Left lung (tissue), 10 donors: ENCODE data around the gene SDCBP2. TPM values are rescaled to one million over a fixed set of nuclear protein-coding genes. Genes with fewer than 3 reads are reported as not detected.

ENCODE experiments used
- ATAC-seq: fragments of 200-7000 bp; cut with Tn5 transposase; one replicate; pipeline ENCODE4 v1.9.1; 2020; ENCODE audit warnings: moderate library complexity
- DNase-seq, 4 donors: peaks; one replicate each; pipeline ENCODE4 v3.0.0-alpha.2; 2013 to 2020
- H3K27ac ChIP-seq, 2 donors: fragments of 200-600 bp; sonication (generic) in 1 of 2; one replicate each; pipeline versions ENCODE4 v1.5.0 to v1.8.0; 2020 to 2021
- H3K27me3 ChIP-seq, 2 donors: fragments of 200-600 bp; sonication (generic) in 1 of 2; one replicate each; pipeline versions ENCODE4 v1.5.0 to v1.8.0; 2020 to 2021
- H3K36me3 ChIP-seq, 2 donors: fragments of 200-600 bp; sonication (generic) in 1 of 2; one replicate each; pipeline versions ENCODE4 v1.5.0 to v1.8.0; 2020 to 2021
- H3K4me1 ChIP-seq, 2 donors: fragments of 200-600 bp; one replicate each; pipeline ENCODE4 v1.8.0; 2021
- H3K4me3 ChIP-seq, 2 donors: fragments of 200-600 bp; sonication (generic) in 1 of 2; one replicate each; pipeline versions ENCODE4 v1.5.0 to v1.8.0; 2020 to 2021; ENCODE audit warnings: mild to moderate bottlenecking in 1 of 2
- H3K9me3 ChIP-seq, 2 donors: fragments of 200-600 bp; sonication (generic) in 1 of 2; one replicate each; pipeline versions ENCODE4 v1.5.0 to v1.8.0; 2020 to 2021
- intact Hi-C, 2 donors: fragments of 100-400 bp; cut with DNase I; formaldehyde crosslinking; loops; one replicate each; pipeline versions ENCODE4 v1.11.2 to v1.14.2; 2022
- polyA plus RNA-seq, 6 donors: library from polyadenylated mRNA; unstranded; fragments of 120-200 nt; gene quantifications; one replicate each; pipeline ENCODE4 v1.2.1, GENCODE V29; 2013; ENCODE audit not compliant: insufficient read length in 6 of 6
- total RNA-seq, 2 donors: library from RNA; stranded (reverse); fragmentation: NEBNext Ultra II Directional; extraction: Animal tissue kit (Norgen Biotek cat#: 25700); gene quantifications; one replicate each; pipeline ENCODE4 v1.2.1, GENCODE V29; 2021
- TF ChIP-seq, protein P1 (sequence below), 2 donors: fragments of 200-600 bp; sonication (generic) in 1 of 2; IDR thresholded peaks; one replicate each; pipeline versions ENCODE4 v1.5.0 to v1.8.0; 2021; ENCODE audit warnings: antibody characterized with exemption in 2 of 2
- donor health status: DM: no; HTN: yes; CAD: no.
- donor health status: DM: no; HTN: no; CAD: no.

SDCBP2 gene
- total and polyA plus RNA-seq, 8 donors, result 1.8 to 21.5 (median 3.1) TPM

GRCh38 chr20:1360094-1360846, 31.3 kb upstream of the SDCBP2 start:
- peaks cover 0 to 20% of the 10 kb centered on the region in 2 donors for H3K4me1 ChIP-seq

GRCh38 chr20:1357921-1358671, 29.2 kb upstream of the SDCBP2 start:
- Histone ChIP-seq H3K4me3 (no peak overlapping the region), H3K9me3 (no peaks in the 10 kb centered on the region), H3K27me3 (no peaks in the 10 kb centered on the region), H3K27ac (no peak overlapping the region), H3K4me1 (peaks cover 0 to under 1% of the 10 kb centered on the region in 2 donors), H3K36me3 (peaks cover 0 to 48% of the 10 kb centered on the region in 2 donors)
- DNase-seq (no peak), ATAC-seq (no peak)
- intact Hi-C loops, result no loop called here
- TF ChIP-seq, protein P1, sequence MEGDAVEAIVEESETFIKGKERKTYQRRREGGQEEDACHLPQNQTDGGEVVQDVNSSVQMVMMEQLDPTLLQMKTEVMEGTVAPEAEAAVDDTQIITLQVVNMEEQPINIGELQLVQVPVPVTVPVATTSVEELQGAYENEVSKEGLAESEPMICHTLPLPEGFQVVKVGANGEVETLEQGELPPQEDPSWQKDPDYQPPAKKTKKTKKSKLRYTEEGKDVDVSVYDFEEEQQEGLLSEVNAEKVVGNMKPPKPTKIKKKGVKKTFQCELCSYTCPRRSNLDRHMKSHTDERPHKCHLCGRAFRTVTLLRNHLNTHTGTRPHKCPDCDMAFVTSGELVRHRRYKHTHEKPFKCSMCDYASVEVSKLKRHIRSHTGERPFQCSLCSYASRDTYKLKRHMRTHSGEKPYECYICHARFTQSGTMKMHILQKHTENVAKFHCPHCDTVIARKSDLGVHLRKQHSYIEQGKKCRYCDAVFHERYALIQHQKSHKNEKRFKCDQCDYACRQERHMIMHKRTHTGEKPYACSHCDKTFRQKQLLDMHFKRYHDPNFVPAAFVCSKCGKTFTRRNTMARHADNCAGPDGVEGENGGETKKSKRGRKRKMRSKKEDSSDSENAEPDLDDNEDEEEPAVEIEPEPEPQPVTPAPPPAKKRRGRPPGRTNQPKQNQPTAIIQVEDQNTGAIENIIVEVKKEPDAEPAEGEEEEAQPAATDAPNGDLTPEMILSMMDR (IDR thresholded peaks at IDR 0.05), result no peak

More at GRCh38 chr20:1360094-1360846, 31.3 kb upstream of the SDCBP2 start:
- Histone ChIP-seq H3K27me3 (no peaks in the 10 kb centered on the region), H3K36me3 (peaks cover 0 to 35% of the 10 kb centered on the region in 2 donors), H3K27ac (no peak overlapping the region), H3K4me3 (no peak overlapping the region), H3K9me3 (no peaks in the 10 kb centered on the region)
- TF ChIP-seq, protein P1 (IDR thresholded peaks at IDR 0.05), result peak in 1 of 2 donors; percentile 10
- DNase-seq (no peak), ATAC-seq (no peak)
- intact Hi-C loops, result no loop called here

DNA sequence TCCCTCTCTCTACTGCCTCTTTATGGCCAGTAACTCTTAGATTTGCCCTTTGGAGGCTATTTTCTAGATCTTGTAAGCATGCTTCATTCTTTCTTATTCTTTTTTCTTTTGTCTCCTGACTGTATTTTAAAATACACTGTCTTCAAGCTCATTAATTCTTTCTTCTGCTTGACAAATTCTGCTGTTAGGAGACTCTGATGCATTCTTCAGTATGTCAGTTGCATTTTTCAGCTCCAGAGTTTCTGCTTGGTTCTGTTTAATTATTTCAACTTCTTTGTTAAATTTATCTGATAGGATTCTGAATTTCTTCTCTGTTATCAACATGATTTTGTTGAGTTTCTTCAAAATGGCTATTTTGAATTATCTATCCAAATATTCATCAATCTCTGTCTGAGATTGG, 25.0 kb upstream of the SDCBP2 start:
- Histone ChIP-seq H3K27ac (no peak overlapping the region), H3K36me3 (peaks cover 0 to 23% of the 10 kb centered on the region in 2 donors), H3K4me3 (no peak overlapping the region), H3K9me3 (peaks cover 0 to 8% of the 10 kb centered on the region in 2 donors), H3K27me3 (no peaks in the 10 kb centered on the region), H3K4me1 (no peaks in the 10 kb centered on the region)
- no peak for ATAC-seq
- intact Hi-C loops, result no loop called here
- TF ChIP-seq, protein P1 (IDR thresholded peaks at IDR 0.05), result no peak
- DNase-seq, result no peak

- Histone ChIP-seq H3K9me3 (peaks cover 0 to 19% of the 10 kb centered on the region in 2 donors), H3K4me3 (no peak overlapping the region), H3K27me3 (no peaks in the 10 kb centered on the region), H3K4me1 (no peaks in the 10 kb centered on the region), H3K36me3 (no peaks in the 10 kb centered on the region), H3K27ac (no peak overlapping the region)
- intact Hi-C loops, result no loop called here
- ATAC-seq (no peak), DNase-seq (no peak)
- TF ChIP-seq, protein P1 (IDR thresholded peaks at IDR 0.05), result no peak
These were observed 17.5 kb upstream of the SDCBP2 start for GRCh38 chr20:1346315-1346969.

GRCh38 chr20:1345756-1346093, 16.8 kb upstream of the SDCBP2 start:
- intact Hi-C loops, result no loop called here
- Histone ChIP-seq H3K4me1 (no peaks in the 10 kb centered on the region), H3K27me3 (no peaks in the 10 kb centered on the region), H3K9me3 (peaks cover 0 to 19% of the 10 kb centered on the region in 2 donors), H3K4me3 (no peak overlapping the region), H3K36me3 (no peaks in the 10 kb centered on the region), H3K27ac (no peak overlapping the region)
- DNase-seq (no peak), ATAC-seq (no peak)
- TF ChIP-seq, protein P1 (IDR thresholded peaks at IDR 0.05), result no peak
